HL-60 (cell line): Measurements from ENCODE around the gene TERT.

Source experiments
- GABPA ChIP-seq: IDR thresholded peaks from 2 replicates; pipeline ENCODE4 v1.6.1; 2012; ENCODE audit warnings: low read depth
- POLR2AphosphoS5 ChIP-seq: IDR thresholded peaks from 2 replicates; pipeline ENCODE4 v1.6.1; 2012; ENCODE audit warnings: low read depth
- TF ChIP-seq, protein P1 (sequence below): IDR thresholded peaks from one replicate; pipeline ENCODE4 v1.5.1; 2011; ENCODE audit warnings: low read length, control low read depth, inconsistent platforms; ENCODE audit not compliant: insufficient read depth
- TF ChIP-seq, protein P2 (sequence below): IDR thresholded peaks from 2 replicates; pipeline ENCODE4 v1.6.1; 2012; ENCODE audit warnings: low read depth; ENCODE audit not compliant: insufficient replicate concordance

DNA sequence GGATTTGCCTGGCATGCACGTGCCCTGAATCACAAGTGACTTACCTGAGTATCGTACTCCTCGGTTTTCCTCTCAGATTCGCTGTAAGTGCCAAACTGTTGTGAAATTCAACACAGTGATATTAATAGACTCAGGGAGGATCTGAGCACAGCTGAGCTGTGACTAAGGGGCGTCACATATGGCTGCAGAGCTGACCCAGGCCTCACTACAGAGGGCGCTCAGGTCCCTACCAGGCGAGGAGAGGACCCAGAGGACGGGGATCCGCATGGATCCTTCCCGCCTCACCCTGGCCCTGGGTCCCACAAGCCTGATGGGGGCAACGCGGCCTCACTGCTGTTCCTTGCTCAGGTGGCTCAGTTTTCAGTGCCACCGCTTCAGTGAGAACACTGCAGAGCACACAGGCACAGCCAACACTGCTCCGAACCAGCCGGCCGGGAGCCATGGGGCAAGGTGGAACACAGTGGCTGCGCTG, 29.9 kb upstream of the TERT start:
- TF ChIP-seq GABPA: no peak
- TF ChIP-seq, protein P1, sequence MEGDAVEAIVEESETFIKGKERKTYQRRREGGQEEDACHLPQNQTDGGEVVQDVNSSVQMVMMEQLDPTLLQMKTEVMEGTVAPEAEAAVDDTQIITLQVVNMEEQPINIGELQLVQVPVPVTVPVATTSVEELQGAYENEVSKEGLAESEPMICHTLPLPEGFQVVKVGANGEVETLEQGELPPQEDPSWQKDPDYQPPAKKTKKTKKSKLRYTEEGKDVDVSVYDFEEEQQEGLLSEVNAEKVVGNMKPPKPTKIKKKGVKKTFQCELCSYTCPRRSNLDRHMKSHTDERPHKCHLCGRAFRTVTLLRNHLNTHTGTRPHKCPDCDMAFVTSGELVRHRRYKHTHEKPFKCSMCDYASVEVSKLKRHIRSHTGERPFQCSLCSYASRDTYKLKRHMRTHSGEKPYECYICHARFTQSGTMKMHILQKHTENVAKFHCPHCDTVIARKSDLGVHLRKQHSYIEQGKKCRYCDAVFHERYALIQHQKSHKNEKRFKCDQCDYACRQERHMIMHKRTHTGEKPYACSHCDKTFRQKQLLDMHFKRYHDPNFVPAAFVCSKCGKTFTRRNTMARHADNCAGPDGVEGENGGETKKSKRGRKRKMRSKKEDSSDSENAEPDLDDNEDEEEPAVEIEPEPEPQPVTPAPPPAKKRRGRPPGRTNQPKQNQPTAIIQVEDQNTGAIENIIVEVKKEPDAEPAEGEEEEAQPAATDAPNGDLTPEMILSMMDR: no peak
- TF ChIP-seq, protein P2, sequence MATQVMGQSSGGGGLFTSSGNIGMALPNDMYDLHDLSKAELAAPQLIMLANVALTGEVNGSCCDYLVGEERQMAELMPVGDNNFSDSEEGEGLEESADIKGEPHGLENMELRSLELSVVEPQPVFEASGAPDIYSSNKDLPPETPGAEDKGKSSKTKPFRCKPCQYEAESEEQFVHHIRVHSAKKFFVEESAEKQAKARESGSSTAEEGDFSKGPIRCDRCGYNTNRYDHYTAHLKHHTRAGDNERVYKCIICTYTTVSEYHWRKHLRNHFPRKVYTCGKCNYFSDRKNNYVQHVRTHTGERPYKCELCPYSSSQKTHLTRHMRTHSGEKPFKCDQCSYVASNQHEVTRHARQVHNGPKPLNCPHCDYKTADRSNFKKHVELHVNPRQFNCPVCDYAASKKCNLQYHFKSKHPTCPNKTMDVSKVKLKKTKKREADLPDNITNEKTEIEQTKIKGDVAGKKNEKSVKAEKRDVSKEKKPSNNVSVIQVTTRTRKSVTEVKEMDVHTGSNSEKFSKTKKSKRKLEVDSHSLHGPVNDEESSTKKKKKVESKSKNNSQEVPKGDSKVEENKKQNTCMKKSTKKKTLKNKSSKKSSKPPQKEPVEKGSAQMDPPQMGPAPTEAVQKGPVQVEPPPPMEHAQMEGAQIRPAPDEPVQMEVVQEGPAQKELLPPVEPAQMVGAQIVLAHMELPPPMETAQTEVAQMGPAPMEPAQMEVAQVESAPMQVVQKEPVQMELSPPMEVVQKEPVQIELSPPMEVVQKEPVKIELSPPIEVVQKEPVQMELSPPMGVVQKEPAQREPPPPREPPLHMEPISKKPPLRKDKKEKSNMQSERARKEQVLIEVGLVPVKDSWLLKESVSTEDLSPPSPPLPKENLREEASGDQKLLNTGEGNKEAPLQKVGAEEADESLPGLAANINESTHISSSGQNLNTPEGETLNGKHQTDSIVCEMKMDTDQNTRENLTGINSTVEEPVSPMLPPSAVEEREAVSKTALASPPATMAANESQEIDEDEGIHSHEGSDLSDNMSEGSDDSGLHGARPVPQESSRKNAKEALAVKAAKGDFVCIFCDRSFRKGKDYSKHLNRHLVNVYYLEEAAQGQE: no peak
- TF ChIP-seq POLR2AphosphoS5: no peak
